ENCODE data around the gene PDZK1IP1.
"Not testable (repeated sequence)": the region's sequence is repeated elsewhere in the genome, so short reads cannot be mapped to it uniquely, and the experiment has no call there.

Gene PDZK1IP1

GRCh38 chr1:47198214-47198613 lies 8.4 kb upstream of the PDZK1IP1 start:
- DNase-seq (ENCODE audit: low read depth in 1 of 2, low spot score in 1 of 2) = no peak

GRCh38 chr1:47196622-47197021 lies 6.8 kb upstream of the PDZK1IP1 start:
- DNase-seq (ENCODE audit: low read depth in 1 of 2, low spot score in 1 of 2) = no peak

DNA sequence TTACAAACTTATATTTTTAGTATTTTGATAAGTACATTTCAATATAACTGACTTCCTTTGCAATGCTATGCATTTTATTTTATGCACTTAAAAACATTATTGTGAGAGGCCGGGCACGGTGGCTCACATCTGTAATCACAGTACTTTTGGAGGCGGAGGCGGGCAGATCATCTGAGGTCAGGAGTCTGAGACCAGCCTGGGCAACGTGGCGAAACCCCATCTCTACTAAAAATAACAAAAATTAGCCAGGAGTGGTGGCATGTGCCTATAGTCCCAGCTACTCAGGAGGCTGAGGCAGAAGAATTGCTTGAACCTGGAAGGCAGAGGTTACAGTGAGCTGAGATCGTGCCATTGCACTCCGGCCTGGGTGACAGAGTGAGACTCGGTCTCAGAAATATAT lies 6.1 kb upstream of the PDZK1IP1 start:
- DNase-seq (ENCODE audit: low read depth in 1 of 2, low spot score in 1 of 2) = not testable (repeated sequence)

DNA sequence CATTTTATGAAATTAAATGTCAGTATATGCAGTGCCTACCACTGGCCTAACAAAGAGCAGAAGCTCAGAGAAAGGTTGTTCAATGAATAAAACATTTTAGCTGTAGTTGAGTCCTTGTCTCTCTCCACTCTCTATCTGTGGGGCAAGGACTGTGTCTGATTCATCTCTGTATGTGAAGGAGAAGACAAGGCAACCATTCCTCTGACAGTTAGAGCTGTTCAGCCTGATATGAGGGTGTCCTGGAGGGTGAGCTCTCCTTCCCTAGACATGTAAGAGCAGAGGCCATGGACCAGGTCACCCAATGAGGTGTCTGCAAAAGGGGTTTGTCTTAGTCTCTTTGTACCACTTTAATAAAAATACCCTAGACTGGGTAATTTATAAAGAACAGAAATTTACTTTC lies 4.5 kb upstream of the PDZK1IP1 start:
- DNase-seq (ENCODE audit: low read depth in 1 of 2, low spot score in 1 of 2) = no peak

DNA sequence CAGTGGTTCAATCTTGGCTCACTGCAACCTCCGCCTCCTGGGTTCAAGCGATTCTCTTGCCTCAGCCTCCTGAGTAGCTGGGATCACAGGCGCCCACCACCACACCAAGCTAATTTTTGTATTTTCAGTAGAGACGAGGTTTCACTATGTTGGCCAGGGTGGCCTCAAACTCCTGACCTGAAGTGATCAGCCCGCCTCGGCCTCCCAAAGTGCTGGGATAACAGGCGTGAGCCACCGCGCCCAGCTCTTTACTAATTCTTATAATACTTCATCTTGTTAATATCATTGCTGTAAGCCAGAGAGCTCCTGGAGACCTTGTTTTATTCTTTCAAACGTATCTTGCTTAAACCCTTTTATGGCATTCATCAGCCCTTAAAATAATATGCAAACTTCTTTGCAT lies 3.7 kb upstream of the PDZK1IP1 start:
- DNase-seq (ENCODE audit: low read depth in 1 of 2, low spot score in 1 of 2) = not testable (repeated sequence)

GRCh38 chr1:47192458-47193384 lies 2.9 kb upstream of the PDZK1IP1 start:
- DNase-seq (ENCODE audit: low read depth in 1 of 2, low spot score in 1 of 2) = peak; percentile 36 to 59

- no peak for DNase-seq (ENCODE audit: low read depth in 1 of 2, low spot score in 1 of 2)
Observed at GRCh38 chr1:47191940-47192457, 2.2 kb upstream of the PDZK1IP1 start.

GRCh38 chr1:47190857-47191256 lies 1.0 kb upstream of the PDZK1IP1 start:
- DNase-seq (ENCODE audit: low read depth in 1 of 2, low spot score in 1 of 2) = no peak

DNA sequence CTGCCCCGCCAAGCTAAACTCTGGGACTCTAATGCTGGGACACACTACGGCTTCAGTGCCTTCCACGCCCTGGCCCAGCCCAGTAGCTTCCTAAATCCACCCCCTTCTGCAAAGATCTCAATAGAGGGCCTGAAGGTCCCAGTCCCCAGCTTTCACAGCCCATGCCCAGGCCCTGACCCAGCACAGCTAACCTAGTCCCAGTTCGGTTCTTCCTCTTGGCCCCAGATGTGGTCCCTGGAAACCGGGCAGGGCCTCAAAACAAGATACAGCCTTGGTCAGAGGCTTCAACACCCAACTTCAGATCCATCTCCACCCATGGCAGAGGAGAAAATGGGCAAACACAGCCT lies 646 bp upstream of the PDZK1IP1 start:
- DNase-seq (ENCODE audit: low read depth in 1 of 2, low spot score in 1 of 2) = no peak

- DNase-seq (ENCODE audit: low read depth in 1 of 2, low spot score in 1 of 2) = no peak
Observed at GRCh38 chr1:47188791-47189785, 748 bp downstream of the PDZK1IP1 start.

GRCh38 chr1:47187926-47188250 lies 1.9 kb downstream of the PDZK1IP1 start:
- DNase-seq (ENCODE audit: low read depth in 1 of 2, low spot score in 1 of 2) = no peak

- no peak for DNase-seq (ENCODE audit: low read depth in 1 of 2, low spot score in 1 of 2)
Observed at GRCh38 chr1:47187231-47187925, 2.5 kb downstream of the PDZK1IP1 start.

GRCh38 chr1:47186267-47187185 lies 3.3 kb downstream of the PDZK1IP1 start:
- no peak for DNase-seq (ENCODE audit: low read depth in 1 of 2, low spot score in 1 of 2)

DNA sequence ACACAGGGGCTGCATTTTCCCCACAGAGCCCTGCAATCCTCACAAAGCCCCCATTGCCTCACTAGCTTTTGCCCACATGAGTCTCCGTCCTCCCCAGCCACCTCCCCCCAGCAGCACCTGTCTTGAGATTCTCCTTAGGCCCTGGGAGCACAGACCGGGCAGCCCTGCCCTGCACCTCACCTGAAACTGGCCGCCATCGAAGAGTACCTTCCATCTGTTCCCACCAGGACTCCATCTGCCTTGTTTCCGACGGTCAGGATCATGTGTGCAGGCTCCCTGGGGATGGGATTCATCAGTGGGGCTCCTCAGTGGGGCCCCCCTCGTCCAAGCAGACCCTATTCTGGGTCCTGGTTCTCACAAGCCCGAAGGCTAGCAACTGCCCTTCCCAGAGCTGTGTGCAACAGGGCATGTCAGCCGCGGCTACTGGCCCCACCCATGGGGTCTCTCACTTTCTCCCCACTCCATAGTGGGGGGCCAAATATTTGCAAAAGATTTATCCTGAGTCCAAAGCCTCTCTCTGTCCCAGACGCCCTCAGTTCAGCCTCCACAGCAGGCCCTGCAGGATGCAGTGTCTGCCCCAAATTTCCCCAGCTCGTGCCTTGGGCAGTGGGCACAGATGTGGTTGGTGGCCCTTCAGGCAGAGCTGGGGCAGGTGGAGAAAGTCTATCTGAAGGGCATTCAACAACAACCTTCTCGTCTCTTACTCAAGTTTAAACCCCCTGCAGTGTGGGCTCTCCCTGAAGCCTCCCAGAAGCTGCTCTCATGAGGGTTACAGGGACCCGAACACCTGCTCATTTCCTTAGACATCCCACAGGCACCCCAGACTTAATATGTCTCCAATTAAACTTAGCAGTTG lies 4.8 kb downstream of the PDZK1IP1 start:
- no peak for DNase-seq (ENCODE audit: low read depth in 1 of 2, low spot score in 1 of 2)

- DNase-seq (ENCODE audit: low read depth in 1 of 2, low spot score in 1 of 2) = no peak
Observed at GRCh38 chr1:47184090-47184821, 5.6 kb downstream of the PDZK1IP1 start.

GRCh38 chr1:47183308-47184089 lies 6.3 kb downstream of the PDZK1IP1 start:
- no peak for DNase-seq (ENCODE audit: low read depth in 1 of 2, low spot score in 1 of 2)

DNA sequence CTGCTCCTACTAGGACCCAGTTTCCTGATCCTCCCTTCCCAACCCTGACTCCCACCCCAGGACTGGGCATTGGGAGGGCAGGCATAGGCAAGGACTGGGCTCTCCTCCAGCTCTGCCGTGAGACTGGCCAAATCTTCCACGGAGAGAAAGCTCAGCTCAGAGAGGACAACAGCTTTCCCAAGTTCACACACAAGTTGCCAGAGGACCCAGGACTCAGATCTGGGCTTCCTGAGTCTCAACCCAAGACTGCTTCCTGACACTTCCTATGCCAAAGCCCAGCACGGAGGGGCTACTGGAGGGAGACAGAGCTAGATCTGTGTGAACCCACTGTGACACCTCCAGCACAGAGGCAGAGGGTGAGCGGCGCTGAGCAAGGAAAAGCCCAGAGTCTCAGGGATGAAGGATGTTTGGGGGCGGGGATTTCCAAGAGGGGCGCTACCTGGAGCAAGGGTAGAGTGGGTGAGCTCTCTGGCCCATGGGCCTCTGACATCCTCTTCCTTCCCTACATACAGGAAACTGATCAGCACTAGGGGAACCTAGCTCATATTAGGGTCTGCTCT lies 7.1 kb downstream of the PDZK1IP1 start:
- no peak for DNase-seq (ENCODE audit: low read depth in 1 of 2, low spot score in 1 of 2)
